Endometrial microvascular endothelial cells (primary cell): ENCODE results near the gene CAMK1D. TPM values are rescaled to one million over a fixed set of nuclear protein-coding genes. Genes with fewer than 3 reads are reported as not detected.
"Not testable (repeated sequence)": the region's sequence is repeated elsewhere in the genome, so short reads cannot be mapped to it uniquely, and the experiment has no call there.

Experiments used
- in situ Hi-C: cut with HindIII; loops from 2 replicates; pipeline ENCODE4 v1.10.0; 2017; ENCODE audit warnings: low sequenced_read_pairs, low pct_unique_long_range_greater_than_20kb; ENCODE audit errors: inconsistent ontology term
- total RNA-seq: library from RNA; depleted of rRNA; stranded (reverse); fragments of >200 nt; gene quantifications from one replicate; pipeline ENCODE4 v1.2.3, GENCODE V29; 2015; ENCODE audit errors: inconsistent ontology term

Gene CAMK1D
- total RNA-seq, 1 donor from 2014 or later, result 0.37 TPM

GRCh38 chr10:12723220-12723619 is 373.9 kb downstream of the CAMK1D start:
- in situ Hi-C loops, result loop anchor here (25.0 kb wide), 1 partner anchor 461 kb away; no protein-coding TSS in a partner anchor

- in situ Hi-C loops, result loop anchor here (25.0 kb wide), 1 partner anchor 463 kb away; no protein-coding TSS in a partner anchor
Observed at GRCh38 chr10:12724807-12725579, 375.6 kb downstream of the CAMK1D start.

GRCh38 chr10:12725580-12725888 is 376.2 kb downstream of the CAMK1D start:
- in situ Hi-C loops, result not testable (repeated sequence)

GRCh38 chr10:12726971-12727831 is 377.9 kb downstream of the CAMK1D start:
- in situ Hi-C loops, result no loop called here

- in situ Hi-C loops, result no loop called here
Observed at GRCh38 chr10:12727832-12728215, 378.5 kb downstream of the CAMK1D start.

GRCh38 chr10:12728494-12728893 is 379.1 kb downstream of the CAMK1D start:
- in situ Hi-C loops, result no loop called here

- in situ Hi-C loops, result no loop called here
Observed at GRCh38 chr10:12729885-12730284, 380.5 kb downstream of the CAMK1D start.

- in situ Hi-C loops, result no loop called here
Observed at GRCh38 chr10:12730809-12731519, 381.6 kb downstream of the CAMK1D start.

- in situ Hi-C loops, result no loop called here
Observed at GRCh38 chr10:12733271-12733670, 383.9 kb downstream of the CAMK1D start.

- in situ Hi-C loops, result no loop called here
Observed at GRCh38 chr10:12735843-12736462, 386.6 kb downstream of the CAMK1D start.

GRCh38 chr10:12740813-12741212 is 391.5 kb downstream of the CAMK1D start:
- in situ Hi-C loops, result no loop called here

GRCh38 chr10:12741360-12741804 is 392.0 kb downstream of the CAMK1D start:
- in situ Hi-C loops, result no loop called here

GRCh38 chr10:12742771-12743170 is 393.4 kb downstream of the CAMK1D start:
- in situ Hi-C loops, result no loop called here

- in situ Hi-C loops, result not testable (repeated sequence)
Observed at GRCh38 chr10:12743466-12743865, 394.1 kb downstream of the CAMK1D start.

- in situ Hi-C loops, result no loop called here
Observed at GRCh38 chr10:12743941-12744340, 394.6 kb downstream of the CAMK1D start.

GRCh38 chr10:12748186-12748585 is 398.8 kb downstream of the CAMK1D start:
- in situ Hi-C loops, result no loop called here

- in situ Hi-C loops, result no loop called here
Observed at GRCh38 chr10:12749760-12750478, 400.6 kb downstream of the CAMK1D start.

GRCh38 chr10:12750526-12751201 is 401.3 kb downstream of the CAMK1D start:
- in situ Hi-C loops, result no loop called here
